CD4-positive, alpha-beta T cell treated with Interferon gamma for 1 hour (primary cell): ENCODE measurements around the gene CCDC63.
"Not testable (repeated sequence)": the region's sequence is repeated elsewhere in the genome, so short reads cannot be mapped to it uniquely, and the experiment has no call there.

Experiments
- DNase-seq: peaks from one replicate; pipeline ENCODE4 v3.0.0-alpha.2; 2020

The CCDC63 gene

DNA sequence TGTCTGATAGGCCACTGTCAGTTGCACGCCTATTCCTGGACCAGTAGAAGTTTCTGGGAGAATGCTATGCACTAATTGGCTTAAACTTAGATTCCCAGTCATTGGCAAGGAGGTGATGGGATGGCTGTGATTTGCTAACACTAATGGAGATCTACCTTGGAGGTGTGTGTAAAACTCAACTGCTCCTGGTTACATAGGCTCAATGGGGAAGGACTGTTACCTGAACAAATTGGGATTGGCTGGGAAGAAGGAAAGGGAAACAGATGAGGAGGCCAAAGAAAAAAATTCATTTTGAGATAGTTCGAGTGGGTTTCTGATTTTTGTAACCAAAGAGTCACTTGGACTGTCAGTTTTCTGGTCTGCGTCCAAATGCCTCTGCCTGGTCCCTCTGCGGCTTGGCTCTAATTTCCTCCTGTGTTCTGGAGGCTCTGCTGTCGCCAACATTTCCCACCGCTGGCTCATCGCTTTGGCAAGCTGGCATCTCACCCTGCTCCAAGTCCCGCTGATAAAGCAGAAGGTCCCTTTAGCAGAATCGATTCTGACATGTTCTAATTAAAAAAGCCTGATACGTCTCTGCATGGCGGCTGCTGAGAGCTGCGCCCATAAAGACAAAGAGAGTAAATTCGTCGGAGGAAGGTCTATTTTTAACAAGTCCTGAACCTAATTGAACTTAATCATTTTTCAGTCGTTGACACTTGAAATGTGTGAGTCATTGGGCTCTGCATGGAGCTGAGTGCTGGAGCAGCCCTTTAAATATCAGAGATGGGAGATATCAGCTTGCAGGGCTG, 2.0 kb upstream of the CCDC63 start:
- DNase-seq, result no peak

DNA sequence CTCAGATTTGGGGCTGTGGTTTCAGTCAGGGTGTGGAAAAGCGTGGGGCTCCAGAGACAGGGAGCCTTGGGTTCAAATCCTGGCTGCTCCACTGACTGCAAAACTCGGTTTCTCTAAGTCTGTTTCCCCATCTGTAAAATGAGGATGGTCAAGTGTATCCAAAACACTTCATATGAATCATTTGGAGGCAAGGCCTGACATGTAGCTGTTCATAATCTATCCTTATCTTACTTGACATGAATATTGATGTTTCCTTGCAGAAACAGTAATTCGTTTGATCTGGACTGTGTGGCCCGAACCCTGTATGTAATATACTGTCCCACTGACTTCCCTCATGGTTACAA, 1.5 kb upstream of the CCDC63 start:
- DNase-seq, result no peak

DNA sequence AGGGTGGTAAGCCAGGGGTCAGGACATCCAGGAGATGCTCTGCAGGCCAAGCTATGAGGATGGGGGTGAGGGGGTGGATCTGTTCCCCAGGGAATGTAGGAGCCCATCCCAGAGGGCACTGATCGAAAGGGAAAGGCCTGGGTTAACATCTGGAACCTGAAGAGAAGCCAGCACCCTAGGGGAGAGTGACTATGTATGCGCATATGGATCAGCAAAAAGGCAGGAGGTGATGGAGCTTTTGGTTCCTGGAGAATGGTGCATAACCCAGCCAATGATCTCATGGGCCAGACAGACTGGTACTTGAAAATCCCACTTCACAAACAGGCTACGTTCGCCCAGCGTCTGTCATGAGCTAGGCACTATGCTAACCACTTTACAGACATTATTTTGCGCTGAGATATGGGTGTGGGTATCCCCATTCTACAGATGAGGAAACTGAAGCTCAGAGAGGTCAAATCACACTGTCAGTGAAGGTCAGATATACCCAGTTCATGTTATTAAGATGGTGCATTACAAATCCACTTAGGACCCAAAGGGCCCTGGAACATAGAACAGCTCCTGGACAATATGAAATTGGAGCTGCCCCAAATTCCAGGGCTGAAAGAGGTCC, 1.6 kb downstream of the CCDC63 start:
- DNase-seq, result no peak

DNA sequence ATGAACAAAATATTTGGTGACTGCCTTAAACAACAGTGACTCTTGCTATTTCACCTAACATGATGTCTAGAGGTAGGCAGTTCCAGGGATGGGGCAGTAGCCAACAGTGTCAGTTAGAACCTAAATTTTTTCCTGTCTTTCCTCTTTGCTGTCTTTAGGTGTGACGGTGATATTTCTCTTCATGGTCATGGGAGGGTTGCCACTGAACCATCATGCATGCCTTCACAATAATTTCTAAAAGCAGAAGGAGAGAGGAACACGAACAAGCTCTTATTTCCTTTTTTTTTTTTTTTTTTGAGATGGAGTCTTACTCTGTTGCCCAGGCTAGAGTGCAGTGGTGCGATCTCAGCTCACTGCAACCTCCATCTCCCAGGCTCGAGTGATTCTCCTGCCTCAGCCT, 2.4 kb downstream of the CCDC63 start:
- no peak for DNase-seq

DNA sequence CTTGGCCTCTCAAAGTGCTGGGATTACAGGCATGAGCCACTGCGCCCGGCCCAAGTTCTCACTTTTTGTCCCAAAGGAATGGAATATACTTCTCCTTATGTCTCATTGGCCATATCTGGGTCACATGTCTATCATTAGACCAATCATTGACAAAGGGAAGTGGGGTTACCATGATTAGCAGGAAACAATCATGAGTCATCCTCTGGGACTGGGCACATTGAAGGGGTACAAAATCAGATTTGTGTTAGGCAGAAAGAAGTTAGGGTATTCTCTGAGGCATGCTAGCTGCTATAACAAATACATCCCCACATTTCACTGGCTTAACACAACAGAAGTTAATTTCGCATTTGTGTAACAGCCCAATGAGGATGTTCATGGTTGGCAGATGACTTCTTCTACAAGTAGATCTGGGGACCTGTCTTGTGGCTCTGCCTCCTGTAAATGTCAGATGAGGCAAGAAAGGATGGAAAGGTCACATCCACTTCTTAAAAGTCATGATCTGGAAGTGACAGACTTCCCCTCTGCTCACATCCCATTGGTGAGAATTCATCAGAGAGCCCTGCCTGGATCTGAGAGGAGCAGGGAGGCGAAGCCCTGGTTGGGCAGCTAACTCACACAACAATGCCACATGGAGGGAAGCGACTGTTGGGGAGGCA, 3.1 kb downstream of the CCDC63 start:
- no peak for DNase-seq

DNA sequence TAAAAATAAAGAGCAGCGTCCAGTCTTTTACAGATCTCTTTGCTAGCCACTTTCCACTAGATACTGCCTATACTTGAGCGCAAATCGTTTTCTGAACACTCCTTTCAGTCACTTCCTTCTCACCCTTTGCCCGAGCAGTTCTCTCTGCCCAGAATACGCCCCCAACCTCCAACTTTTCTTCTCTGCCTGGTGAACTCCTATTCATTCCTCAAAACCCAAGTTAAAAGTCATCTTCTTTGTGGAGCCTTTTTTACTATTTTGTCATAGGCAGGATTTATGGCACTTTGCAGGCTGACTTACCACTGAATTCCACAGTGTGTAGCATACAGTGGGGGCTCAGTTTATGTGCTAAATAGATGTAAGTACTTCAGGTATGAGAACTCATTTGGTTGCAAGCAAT, 4.0 kb downstream of the CCDC63 start:
- DNase-seq, result no peak

- no peak for DNase-seq
These were observed 7.0 kb downstream of the CCDC63 start for GRCh38 chr12:110853836-110854235.

- no peak for DNase-seq
These were observed 9.8 kb downstream of the CCDC63 start for GRCh38 chr12:110856542-110856941.

DNA sequence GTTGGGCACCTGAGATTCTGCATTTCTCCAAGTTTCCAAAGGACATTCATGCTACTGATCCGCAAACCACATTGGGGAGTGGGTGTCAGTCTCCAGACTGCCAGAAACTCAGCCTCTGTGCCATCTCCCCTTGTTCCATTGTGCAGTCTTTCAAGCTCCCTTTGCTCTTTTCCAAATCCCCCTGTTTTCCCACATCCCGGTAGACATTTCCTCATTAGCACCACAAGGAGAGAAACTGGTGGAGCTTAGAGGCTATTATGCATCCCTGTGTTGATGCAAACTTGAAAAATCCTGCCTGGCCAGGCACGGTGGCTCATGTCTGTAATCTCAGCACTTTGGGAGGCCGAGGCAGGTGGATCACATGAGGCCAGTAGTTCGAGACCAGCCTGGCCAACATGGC, 10.7 kb downstream of the CCDC63 start:
- DNase-seq, result no peak

DNA sequence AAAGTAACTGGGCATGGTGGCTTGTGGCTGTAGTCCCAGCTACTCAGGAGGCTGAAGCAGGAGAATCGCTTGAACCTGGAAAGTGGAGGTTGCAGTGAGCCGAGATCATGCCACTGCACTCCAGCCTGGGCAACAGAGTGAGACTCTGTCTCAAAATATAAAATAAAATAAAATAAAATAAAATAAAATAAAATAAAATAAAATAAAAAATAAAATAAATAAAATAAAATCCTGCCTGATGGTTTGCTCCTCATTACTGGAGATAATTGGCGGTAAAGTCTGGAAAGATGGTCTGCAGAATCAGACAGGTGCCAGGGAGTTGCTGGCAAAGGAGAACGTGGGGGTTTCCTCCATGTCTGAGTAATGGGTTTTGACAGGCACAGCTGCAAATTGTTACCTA, 11.2 kb downstream of the CCDC63 start:
- not testable (repeated sequence) for DNase-seq

GRCh38 chr12:110858848-110859247, 12.1 kb downstream of the CCDC63 start:
- DNase-seq, result no peak

- DNase-seq, result no peak
These were observed 14.1 kb downstream of the CCDC63 start for GRCh38 chr12:110860833-110861296.

GRCh38 chr12:110861729-110862128, 14.9 kb downstream of the CCDC63 start:
- no peak for DNase-seq

DNA sequence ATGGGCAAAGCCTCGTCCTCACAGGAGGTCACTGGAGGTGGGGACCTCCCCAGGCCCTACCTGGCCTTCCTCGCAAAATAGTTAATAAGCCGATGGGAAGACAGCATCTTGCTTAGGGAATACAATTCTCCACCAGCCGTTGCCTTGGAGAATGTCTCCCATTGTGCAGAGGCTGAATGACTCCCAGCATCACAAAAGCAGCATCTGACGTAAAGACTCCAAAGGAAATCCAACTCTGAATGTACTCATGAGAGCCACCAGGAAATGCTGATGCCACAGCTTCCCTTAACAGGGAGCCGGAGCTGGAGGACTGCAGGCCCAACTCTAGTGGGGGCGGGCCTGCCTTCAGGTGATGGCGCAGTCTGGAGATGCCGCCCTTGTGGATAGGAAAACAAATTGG, 15.5 kb downstream of the CCDC63 start:
- DNase-seq, result no peak

DNA sequence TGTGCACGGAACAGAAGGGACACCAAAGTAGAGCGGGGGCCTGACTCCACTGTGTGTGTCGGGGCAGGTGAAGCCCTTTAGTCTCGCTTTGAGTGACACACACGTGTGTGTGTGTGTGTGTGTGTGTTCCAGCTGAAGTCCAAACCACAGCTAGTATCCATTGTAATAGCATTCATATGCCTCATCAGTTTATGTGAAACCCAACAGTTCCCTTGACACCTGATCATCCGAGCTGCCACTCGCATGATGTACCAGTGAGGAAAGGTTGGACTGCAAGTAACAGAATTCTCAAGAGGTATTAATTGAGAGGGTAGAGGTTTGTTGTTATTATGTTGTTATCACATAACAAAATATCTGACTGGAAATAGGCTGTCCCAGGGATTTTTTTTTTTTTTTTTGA, 16.4 kb downstream of the CCDC63 start:
- no peak for DNase-seq

GRCh38 chr12:110865521-110865920, 18.7 kb downstream of the CCDC63 start:
- no peak for DNase-seq

- DNase-seq, result no peak
These were observed 22.2 kb downstream of the CCDC63 start for GRCh38 chr12:110869026-110869425.

- DNase-seq, result no peak
These were observed 23.0 kb downstream of the CCDC63 start for GRCh38 chr12:110869803-110870202.

DNA sequence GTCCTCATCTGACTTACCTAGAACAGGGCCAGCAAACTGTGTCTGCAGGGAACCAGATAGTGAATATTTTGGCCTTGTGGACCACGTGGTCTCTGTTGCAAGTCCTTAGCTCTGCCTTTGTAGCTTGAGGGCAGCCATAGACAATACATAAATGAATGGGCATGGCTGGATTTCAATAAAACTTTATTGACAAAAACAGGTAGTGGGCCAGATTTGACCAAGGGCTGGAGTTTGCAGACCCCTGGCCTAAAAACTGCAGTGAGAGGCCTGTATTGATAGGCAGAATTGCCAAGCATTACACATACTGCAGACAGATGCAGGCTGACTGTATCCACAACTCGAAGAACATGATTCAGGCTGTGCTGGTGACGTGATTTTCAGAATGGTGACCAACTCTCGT, 25.3 kb downstream of the CCDC63 start:
- no peak for DNase-seq

GRCh38 chr12:110874351-110874750, 27.6 kb downstream of the CCDC63 start:
- DNase-seq, result no peak

GRCh38 chr12:110874781-110875180, 28.0 kb downstream of the CCDC63 start:
- DNase-seq, result no peak

DNA sequence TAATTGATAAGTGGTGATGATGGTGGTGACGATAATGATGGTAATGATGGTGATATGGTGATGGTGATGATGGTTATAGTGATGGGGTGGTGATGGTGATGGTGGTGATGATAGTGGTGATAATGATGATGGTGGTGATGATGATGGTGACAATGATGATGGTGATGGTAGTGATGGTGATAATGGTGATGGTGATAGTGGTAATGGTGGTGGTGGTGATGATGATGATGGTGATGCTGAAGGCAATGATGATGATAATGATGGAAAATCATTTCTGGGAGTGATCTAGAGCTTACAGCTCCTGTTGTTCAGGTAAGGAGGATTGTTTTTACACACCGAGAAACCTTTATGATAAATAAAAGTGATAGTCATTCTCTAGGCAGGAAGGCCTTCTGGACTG, 33.9 kb downstream of the CCDC63 start:
- DNase-seq, result no peak

- DNase-seq, result no peak
These were observed 36.5 kb downstream of the CCDC63 start for GRCh38 chr12:110883251-110883650.

GRCh38 chr12:110885152-110885840, 38.5 kb downstream of the CCDC63 start:
- DNase-seq, result no peak
